ENCODE data around the gene LXN.

The LXN gene

DNA sequence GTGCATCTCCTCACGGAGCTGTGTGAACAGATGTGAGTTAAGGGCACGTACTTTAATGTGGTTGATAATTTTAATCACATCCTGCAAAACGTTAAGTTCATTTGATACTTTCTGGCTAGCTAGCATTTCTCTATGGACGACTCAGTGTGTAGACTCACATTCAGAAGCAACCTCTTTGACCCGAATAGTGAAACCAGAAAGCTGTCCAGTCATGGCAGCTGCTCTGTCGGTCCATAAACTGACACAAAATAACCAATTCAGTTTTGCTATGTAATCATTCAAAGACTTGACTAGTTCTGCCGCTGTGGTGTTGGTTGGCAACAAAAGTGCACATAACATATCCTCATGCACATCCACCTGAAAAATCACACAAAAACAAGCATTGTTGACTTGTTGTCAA, 31.8 kb downstream of the LXN start:
- Histone ChIP-seq H3K27ac (no peak overlapping the region), H3K4me3 (no peak overlapping the region)
- no peak for DNase-seq (ENCODE audit: low spot score)
- TF ChIP-seq, protein P1, sequence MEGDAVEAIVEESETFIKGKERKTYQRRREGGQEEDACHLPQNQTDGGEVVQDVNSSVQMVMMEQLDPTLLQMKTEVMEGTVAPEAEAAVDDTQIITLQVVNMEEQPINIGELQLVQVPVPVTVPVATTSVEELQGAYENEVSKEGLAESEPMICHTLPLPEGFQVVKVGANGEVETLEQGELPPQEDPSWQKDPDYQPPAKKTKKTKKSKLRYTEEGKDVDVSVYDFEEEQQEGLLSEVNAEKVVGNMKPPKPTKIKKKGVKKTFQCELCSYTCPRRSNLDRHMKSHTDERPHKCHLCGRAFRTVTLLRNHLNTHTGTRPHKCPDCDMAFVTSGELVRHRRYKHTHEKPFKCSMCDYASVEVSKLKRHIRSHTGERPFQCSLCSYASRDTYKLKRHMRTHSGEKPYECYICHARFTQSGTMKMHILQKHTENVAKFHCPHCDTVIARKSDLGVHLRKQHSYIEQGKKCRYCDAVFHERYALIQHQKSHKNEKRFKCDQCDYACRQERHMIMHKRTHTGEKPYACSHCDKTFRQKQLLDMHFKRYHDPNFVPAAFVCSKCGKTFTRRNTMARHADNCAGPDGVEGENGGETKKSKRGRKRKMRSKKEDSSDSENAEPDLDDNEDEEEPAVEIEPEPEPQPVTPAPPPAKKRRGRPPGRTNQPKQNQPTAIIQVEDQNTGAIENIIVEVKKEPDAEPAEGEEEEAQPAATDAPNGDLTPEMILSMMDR (IDR thresholded peaks at IDR 0.05): no peak

DNA sequence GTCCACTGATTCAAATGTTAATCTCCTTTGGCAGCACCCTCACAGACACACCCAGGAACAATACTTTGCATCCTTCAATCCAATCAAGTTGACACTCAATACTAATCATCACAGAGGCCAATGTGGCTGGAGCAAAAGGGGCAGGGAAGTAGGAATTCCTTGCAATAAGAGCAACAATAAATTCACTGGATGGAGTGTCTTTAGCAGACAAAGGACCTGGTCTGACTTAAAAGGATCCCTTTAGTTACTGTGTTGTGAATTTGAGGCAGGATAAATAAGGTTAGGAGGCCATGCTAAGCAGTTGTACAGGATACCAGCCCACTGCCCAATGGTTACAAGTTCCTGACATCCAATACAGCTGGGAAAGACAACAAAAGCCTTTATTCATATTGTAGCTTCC, 40.5 kb downstream of the LXN start:
- no peak overlapping the region for H3K27ac ChIP-seq
- no peak overlapping the region for H3K4me3 ChIP-seq
- DNase-seq (ENCODE audit: low spot score): no peak
- TF ChIP-seq, protein P1 (IDR thresholded peaks at IDR 0.05): no peak

DNA sequence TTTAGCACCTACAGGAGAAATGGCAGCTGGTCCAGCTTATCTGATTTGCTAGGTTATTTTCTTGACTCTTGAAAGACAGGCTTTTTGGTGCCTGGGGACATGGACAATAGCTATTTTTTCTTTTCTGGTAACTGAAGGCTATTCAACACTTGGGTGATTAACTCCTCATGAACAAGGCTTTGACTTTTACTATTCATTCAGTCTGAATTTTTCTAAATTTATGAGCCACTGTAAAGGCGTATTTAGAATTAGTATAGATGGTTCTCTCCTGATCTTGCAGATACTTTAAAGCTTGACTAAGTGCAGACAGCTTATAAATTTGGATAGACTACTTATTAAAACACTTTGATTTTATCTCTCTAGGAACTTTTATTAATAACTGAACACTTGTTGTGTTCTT, 46.6 kb downstream of the LXN start:
- no peak overlapping the region for H3K4me3 ChIP-seq
- DNase-seq (ENCODE audit: low spot score): no peak
- TF ChIP-seq, protein P1 (IDR thresholded peaks at IDR 0.05): no peak
- no peak overlapping the region for H3K27ac ChIP-seq

DNA sequence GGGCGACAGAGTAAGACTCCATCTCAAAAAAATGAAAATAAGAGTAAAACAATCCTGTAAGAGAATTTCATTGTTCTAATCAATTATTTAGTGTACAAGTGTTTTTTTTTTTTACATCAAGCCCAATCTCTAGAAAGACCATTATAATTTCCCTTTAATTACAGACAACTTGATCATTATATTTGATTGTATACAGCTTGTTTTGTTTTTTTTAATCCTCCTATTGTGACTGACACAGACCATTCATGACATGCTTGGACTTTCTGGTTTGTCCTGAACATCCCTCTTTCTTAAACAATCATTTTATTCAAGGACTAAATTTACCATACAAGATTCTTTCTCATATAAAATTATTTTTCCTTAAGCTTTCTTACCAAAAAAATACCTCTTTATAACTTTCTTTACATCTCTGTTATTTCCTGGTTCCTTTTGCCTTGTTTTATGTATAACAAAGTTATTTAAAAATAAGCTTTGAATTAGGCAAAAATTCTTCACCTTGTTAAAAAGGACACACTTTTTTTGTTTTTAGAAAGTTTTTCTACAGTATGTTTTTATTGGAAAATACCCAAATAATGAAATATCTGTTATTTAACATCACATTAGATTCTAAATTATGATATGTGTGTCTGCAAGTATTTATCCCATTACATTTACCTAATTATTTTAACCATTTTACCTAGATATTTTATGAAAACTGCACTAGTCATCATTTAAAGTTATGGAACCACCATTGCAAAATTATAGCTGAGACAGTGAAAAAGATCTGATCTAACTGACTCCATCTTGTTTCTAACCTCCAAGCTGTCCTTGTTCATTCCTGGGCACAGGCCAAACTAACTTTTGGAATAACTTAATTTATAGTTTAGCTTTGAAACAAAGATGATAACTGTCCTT, 54.2 kb downstream of the LXN start:
- TF ChIP-seq, protein P1 (IDR thresholded peaks at IDR 0.05): no peak
- no peak for DNase-seq (ENCODE audit: low spot score)
- H3K27ac ChIP-seq: no peak overlapping the region
- no peak overlapping the region for H3K4me3 ChIP-seq
